Glomerular visceral epithelial cell (primary cell): ENCODE measurements around the gene FLRT2.

Experiments
- DNase-seq: peaks from one replicate; pipeline ENCODE4 v3.0.0-alpha.2; 2016; ENCODE audit errors: extremely low spot score

The FLRT2 gene

GRCh38 chr14:85596562-85596961, 66.6 kb downstream of the FLRT2 start:
- no peak for DNase-seq

- DNase-seq = peak; percentile 24
Observed at GRCh38 chr14:85597701-85598100, 67.8 kb downstream of the FLRT2 start.

DNA sequence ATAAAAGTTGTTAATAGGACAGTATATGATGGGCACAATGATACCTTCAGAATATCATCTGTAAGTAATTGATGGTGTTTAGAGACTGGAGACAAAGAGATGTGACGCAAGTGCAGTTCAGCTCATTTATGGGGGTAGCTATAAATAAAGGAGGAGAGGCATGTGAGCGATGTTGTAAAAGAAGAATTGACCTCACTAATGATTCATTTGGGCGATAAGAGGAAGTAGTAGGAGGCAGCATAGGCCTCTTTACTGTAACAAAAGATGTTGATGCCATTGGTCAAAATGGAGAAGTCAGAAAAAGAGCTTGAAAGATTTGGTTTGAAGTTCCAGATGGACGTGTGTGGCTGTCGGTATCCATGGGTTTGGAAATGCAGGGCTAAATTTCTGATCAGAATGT, 70.0 kb downstream of the FLRT2 start:
- DNase-seq = no peak

DNA sequence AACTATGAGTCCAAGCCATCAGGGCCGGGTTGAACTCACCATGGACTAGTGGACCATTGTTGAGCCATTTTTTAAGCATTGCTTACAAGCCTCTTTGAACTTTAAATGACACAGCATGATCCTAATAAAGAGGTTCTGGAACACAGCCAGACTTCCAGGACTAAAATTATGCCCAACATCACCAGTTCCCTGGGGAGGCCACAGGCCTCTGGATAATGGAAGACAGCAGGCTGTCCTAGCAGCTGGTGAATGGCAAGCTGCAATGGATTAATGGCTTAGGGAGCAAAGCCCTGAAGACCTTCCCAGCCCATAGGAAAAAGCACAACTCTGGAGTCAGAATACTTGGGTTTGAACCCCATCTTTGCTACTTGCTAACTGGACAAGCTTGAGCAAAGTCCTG, 71.3 kb downstream of the FLRT2 start:
- DNase-seq = no peak

- no peak for DNase-seq
Observed at GRCh38 chr14:85601690-85602089, 71.7 kb downstream of the FLRT2 start.

DNA sequence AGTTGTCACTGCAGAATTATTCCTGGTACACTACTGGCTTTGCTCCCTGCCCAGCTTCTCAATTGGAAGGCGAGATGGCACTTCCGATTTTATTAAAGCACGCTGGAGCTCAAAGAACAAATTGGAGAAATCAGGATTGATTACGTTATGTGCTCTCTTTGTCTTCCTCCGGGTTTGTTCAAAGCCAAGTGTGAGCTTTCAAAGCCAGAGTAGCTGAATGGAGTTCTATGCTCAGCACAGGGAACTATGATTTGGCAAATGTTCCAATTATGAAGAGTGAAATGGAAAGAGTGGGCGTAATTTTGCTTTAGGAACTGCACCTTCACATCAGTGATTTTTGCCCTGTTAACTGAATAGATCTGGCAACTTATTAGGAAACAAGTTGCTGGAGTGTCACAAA, 72.4 kb downstream of the FLRT2 start:
- no peak for DNase-seq

GRCh38 chr14:85604021-85604420, 74.1 kb downstream of the FLRT2 start:
- DNase-seq = no peak

DNA sequence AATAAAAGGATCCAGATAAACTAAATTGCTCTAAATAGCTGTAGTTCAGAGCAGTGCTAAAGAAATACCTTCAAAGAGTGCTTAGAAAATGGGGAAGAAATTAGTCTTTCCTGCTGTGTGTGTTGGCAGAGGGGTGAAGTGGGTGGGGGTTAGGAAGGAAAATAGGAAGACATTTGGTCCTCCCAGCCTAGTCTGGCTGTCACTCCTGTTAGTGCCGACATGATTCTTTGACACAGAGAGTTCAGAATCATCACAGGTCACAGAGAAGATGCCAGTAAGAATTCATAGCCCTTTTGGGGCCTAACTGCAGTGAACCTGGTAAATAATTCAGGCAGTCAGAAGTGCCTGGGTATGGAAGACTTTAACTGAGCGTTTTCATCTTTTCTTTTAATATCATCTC, 74.8 kb downstream of the FLRT2 start:
- DNase-seq = no peak

DNA sequence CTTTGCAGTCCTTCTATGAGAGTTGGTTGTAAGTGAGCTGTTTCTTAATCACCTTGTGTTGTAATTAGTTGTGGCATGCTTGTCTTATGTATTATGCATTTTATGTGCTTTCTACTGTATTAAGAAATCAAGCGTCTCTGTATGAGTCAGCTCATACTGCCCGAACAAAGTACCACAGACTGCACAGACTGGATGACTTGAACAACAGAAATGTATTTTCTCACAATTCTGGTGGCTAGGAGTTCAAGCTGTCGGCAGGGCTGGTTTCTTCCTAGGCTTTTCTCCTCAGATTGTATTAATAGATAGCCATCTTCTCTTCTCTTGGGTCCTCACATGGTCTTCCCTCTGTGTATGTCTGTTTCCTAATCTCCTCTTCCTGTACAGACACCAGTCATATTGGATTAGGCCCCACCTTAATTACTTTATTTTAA, 77.7 kb downstream of the FLRT2 start:
- DNase-seq = peak; percentile 25

DNA sequence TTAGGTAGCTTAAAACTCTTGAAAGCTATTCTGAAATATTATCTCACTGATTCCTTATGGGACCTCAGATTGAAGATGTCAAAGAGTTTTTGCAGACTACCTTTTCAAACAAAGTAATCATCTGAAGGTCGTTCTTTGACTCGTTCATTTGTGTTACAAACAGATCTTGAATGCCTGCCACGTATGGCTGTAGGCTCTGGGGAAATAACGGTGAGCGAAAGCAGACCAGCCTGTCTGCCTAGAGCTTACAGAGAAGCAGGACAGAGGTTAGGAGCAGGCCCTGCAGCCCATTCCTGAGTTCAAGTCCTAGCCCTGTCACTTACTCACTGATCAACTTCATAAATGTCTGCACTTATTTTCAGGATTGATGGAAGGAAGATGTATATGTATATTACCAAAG, 83.6 kb downstream of the FLRT2 start:
- no peak for DNase-seq

GRCh38 chr14:85616386-85616885, 86.5 kb downstream of the FLRT2 start:
- DNase-seq = no peak

DNA sequence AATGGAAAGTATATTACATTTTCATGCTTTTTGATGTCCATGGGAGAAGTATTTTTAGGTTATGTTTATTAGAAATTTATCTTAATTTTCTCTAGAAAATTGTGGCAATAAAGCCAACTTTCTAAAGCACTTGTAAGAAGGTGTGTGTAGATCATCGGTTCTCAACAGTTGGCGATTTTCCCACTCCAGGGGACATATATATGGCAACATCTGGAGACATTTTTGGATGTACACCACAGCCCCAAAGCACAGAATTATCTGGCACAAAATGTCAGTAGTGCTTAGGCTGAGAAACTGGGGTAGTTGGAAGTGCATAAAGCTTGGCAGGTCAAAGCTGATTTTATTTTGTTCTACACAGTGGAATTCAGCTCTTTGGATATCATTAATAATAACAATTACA, 86.9 kb downstream of the FLRT2 start:
- DNase-seq = no peak

- no peak for DNase-seq
Observed at GRCh38 chr14:85617791-85618190, 87.8 kb downstream of the FLRT2 start.

GRCh38 chr14:85618390-85618789, 88.4 kb downstream of the FLRT2 start:
- DNase-seq = no peak

DNA sequence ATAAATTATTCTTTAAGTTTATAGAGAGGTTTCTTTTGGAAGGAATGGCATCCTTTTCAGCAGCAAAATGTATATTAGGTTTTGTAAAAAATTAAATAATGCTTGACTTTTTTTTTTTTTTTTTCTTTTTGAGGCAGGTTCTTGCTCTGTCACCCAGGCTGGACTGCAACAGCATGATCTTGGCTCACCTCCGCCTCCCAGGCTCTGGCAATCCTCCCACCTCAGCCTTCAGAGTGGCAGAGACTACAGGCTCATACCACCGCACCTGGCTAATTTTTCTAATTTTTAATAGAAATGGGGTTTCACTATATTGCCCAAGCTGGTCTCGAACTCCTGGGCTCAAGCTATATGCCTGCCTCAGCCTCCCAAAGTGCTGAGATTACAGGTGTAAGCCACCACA, 89.0 kb downstream of the FLRT2 start:
- no peak for DNase-seq

- no peak for DNase-seq
Observed at GRCh38 chr14:85619851-85620250, 89.9 kb downstream of the FLRT2 start.

DNA sequence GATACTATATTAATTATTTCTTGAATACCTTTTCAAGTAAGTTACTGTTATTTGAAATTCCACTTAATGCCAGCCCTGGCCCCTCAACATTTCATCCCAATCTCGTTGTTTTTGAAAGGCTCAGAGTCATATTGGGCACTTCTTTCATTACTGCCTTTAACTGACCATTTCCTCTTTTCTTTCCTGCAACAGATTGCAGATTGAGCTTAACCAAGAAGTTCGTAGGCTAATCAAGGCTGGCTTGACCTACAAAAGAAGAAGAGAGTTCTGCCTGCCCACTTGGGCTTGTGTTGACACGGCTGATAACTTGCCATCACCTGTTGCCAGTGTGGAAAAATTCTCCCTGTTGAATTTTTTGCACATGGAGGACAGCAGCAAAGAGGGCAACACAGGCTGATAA, 91.0 kb downstream of the FLRT2 start:
- no peak for DNase-seq

DNA sequence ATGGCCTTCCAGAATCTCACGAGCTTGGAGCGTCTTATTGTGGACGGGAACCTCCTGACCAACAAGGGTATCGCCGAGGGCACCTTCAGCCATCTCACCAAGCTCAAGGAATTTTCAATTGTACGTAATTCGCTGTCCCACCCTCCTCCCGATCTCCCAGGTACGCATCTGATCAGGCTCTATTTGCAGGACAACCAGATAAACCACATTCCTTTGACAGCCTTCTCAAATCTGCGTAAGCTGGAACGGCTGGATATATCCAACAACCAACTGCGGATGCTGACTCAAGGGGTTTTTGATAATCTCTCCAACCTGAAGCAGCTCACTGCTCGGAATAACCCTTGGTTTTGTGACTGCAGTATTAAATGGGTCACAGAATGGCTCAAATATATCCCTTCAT, 92.2 kb downstream of the FLRT2 start:
- DNase-seq = no peak

DNA sequence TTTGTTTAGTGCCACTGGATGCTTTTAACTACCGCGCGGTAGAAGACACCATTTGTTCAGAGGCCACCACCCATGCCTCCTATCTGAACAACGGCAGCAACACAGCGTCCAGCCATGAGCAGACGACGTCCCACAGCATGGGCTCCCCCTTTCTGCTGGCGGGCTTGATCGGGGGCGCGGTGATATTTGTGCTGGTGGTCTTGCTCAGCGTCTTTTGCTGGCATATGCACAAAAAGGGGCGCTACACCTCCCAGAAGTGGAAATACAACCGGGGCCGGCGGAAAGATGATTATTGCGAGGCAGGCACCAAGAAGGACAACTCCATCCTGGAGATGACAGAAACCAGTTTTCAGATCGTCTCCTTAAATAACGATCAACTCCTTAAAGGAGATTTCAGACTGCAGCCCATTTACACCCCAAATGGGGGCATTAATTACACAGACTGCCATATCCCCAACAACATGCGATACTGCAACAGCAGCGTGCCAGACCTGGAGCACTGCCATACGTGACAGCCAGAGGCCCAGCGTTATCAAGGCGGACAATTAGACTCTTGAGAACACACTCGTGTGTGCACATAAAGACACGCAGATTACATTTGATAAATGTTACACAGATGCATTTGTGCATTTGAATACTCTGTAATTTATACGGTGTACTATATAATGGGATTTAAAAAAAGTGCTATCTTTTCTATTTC, 93.2 kb downstream of the FLRT2 start:
- no peak for DNase-seq

GRCh38 chr14:85625925-85626585, 96.1 kb downstream of the FLRT2 start:
- DNase-seq = no peak

DNA sequence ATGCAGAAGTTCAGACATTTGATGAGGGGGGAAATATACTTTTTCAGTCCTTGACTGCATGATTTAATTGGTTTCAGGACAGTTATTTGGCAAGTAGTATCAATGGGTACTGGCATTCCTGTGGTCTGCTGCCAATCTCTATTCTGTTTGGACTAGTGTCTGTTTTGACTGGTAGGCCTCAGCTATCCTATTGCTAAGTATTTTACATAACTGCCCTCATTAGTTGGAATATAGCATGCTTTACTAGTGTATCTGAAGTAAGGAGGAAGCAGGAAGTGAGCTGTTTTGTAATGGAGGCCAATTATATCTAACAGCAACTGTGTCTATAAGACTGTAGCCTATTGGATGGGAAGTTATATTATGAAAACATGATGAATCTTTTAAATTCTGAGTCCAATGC, 104.3 kb downstream of the FLRT2 start:
- no peak for DNase-seq

- no peak for DNase-seq
Observed at GRCh38 chr14:85644211-85644610, 114.3 kb downstream of the FLRT2 start.

- no peak for DNase-seq
Observed at GRCh38 chr14:85653029-85653428, 123.1 kb downstream of the FLRT2 start.
